Jurkat, Clone E6-1 (cell line): ENCODE results near the gene UGT1A5. TPM values are rescaled to one million over a fixed set of nuclear protein-coding genes. Genes with fewer than 3 reads are reported as not detected.

Experiments used
- DNase-seq: peaks from one replicate; pipeline ENCODE4 v3.0.0-alpha.2; 2011; ENCODE audit warnings: low read depth, low spot score
- H3K4me3 ChIP-seq: 2 replicates; pipeline ENCODE4 v1.5.1; 2011; ENCODE audit warnings: mild to moderate bottlenecking, low read length, control low read depth, moderate library complexity
- polyA plus RNA-seq: library from polyadenylated mRNA; unstranded; fragments of >200 nt; gene quantifications from one replicate; pipeline ENCODE4 v1.2.1, GENCODE V29; 2012; ENCODE audit warnings: missing spikeins; ENCODE audit not compliant: insufficient read length, insufficient read depth

The UGT1A5 gene
- polyA plus RNA-seq: not detected

DNA sequence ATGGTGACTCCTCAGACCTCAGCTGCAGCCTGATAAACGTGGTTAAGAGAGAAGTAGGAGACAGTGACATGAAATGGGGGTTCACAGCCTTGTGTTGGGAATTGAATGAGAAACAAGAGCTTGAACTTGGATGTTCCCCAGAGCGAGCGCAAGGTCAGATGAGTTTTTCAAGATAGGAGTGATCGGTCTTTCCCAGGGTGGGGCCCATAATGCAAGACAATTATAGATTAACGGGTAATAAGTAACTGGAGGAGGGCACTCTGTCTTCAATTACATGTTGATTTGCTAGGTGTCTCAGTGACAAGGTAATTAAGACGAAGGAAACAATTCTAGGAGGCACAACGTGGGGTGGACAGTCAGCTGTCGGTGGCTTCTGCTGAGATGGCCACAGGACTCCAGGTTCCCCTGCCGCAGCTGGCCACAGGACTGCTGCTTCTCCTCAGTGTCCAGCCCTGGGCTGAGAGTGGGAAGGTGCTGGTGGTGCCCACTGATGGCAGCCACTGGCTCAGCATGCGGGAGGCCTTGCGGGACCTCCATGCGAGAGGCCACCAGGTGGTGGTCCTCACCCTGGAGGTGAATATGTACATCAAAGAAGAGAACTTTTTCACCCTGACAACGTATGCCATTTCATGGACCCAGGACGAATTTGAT lies at the start of gene UGT1A5:
Gene UGT1A5 (plus strand): TSS at position 297 of the 651 bp plus-strand sequence. CDS start 85 bp downstream, at position 382.
- H3K4me3 ChIP-seq: no peak within 1 kb of the TSS
- no peak for DNase-seq

DNA sequence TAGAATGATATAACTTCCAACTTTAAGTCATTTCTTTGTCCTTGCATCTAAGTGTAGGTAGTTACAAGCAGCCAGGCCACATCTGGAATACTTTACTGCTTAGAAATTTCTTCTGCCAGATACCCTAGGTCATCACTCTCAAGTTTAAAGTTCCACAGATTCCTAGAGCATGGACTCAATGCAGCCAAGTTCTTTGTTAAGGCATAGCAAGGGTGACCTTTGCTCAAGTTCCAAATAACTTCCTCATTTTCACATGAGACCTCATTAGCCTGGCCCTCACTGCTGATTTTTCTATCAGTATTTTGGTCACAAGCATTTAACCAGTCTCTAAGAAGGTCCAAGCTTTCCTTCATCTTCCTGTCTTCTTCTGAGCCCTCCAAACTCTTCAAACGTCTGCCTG lies 48.8 kb upstream of the UGT1A5 start:
- no peak overlapping the region for H3K4me3 ChIP-seq
- no peak for DNase-seq

DNA sequence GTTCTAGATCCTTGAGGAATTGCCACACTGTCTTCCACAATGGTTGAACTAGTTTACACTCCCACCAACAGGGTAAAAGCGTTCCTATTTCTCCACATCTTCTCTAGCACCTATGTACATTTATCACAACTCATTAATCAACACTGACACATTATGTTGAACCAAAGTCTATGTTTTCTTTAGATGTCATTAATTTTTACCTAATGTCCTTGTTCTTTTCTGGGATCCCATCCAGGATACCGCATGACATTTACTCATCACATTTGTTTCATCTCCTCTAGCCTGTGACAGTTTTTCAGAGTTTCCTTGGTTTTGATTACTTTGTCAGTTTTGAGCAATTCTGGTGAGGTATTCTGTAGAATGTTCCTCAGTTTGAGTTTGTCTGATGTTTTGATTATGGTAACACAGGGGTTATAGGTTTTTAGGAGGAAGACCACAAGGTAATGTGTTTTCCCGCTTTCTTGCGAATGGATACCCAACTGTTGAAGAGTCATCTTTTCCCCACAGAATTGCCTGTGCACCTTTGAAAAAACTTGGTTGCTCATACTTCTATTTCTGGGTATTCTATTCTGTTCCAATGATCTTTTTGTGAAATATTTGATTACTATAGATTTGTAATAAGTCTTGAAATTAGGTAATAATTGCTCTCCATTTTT lies 44.0 kb upstream of the UGT1A5 start:
- DNase-seq: no peak

DNA sequence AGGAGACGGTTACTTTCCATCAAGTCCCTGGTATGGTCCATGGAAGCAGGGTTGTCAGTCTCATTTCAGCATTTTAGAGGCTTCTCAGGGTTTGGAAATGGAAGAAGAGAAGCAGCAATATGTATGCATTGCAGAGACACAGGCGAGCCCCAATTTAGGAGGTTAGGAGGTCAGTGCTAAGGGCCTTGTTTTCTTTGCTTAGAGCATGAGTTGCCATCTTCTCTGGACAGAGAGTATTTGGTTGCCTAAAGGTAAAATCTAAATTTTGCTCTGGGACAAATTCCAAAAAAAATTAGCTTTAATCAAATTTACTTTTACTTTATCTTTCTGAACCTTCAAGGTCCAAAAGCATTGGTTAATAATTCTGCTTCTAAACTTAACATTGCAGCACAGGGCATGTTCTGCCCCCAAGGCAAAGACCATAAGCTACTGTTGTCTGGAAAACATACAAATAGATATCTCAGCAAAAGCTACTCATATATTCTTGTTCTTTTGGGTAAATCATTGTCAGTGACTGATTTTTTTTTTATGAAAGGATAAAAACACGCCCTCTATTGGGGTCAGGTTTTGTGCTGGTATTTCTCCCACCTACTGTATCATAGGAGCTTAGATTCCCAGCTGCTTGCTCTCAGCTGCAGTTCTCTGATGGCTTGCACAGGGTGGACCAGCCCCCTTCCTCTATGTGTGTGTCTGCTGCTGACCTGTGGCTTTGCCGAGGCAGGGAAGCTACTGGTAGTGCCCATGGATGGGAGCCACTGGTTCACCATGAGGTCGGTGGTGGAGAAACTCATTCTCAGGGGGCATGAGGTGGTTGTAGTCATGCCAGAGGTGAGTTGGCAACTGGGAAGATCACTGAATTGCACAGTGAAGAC lies 41.2 kb upstream of the UGT1A5 start, which contains the start of gene UGT1A9:
Gene UGT1A9 (plus strand): TSS at position 609 of the 872 bp plus-strand sequence. CDS start 37 bp downstream, at position 646.
- no peak within 1 kb of the TSS for H3K4me3 ChIP-seq
- DNase-seq: no peak

More for the DNA sequence above, 44.0 kb upstream of the UGT1A5 start:
- no peak overlapping the region for H3K4me3 ChIP-seq

DNA sequence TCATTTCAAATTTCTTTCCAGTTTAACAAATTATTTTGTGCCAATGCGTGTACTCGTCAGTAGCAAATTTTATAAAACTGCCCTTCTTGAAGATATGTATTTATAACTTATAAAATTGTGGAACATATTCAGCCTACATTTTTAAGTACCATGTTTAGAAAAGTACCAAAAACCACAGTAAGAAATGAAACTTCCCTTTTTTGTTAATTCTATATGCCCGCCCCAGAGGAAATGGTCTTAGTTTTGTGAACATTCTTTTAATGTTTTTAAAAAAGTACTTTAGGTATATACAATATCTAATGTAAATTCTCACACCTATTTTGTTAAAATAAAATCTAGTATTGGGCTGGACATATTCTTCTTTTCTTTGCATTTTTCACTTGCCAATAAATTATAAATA lies 39.8 kb upstream of the UGT1A5 start:
- no peak overlapping the region for H3K4me3 ChIP-seq
- DNase-seq: no peak

DNA sequence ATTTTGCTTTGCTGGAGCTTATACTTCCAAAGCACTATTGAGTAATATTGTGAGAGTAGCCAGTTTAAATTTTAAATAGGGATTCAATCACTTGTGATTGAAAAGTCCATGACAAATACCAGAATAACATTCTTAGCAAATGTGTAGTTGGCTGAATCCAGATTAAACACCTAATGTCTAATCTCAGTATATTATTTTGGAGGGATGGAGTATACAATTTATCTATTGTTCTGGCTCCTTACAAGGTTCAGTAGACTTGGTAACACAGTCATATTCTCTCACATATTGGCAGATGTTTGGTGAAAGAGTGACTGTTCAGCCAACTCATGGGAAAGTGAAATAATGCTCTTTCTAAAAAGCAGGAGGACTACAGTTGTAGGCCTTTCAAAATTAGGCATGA lies 38.8 kb upstream of the UGT1A5 start:
- DNase-seq: no peak
- H3K4me3 ChIP-seq: no peak overlapping the region

DNA sequence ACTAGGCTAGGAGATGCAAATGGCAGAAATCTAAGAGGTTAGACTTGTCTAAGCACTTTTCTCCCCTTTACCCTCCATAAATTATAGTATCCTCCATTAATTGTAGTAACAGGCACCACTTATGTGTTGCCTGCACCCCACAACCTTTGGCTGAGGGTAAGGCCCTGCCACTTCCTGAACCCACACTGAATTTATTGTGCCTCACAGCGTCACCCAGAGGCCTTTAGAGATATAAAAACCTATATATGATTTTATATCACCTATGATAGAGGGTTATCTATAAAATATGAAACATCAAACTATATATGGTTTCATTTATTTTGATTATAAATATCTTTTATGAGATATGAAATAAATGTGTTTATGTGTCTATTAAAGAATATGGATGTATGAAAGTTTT lies 38.4 kb upstream of the UGT1A5 start:
- no peak overlapping the region for H3K4me3 ChIP-seq

DNA sequence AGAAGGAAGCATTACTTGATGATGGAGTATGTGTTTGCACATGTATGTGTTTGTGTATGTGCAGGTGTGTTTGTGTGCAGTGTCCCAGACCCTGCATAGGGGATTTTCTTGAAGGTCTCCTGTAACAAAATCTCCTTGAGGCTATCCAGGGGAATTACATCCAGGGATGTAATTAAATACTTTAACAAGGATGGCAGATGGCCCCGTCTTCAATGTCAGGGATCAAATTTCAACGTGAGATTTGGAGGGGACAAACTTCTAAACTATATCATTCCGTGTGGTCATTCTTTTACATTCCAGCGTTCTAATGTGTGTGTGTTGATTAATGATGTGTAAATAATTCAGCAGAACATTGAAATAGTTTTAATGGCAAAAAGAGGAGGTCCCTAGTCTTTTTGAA lies 37.7 kb upstream of the UGT1A5 start:
- no peak overlapping the region for H3K4me3 ChIP-seq
- no peak for DNase-seq

More for the DNA sequence above, 38.4 kb upstream of the UGT1A5 start:
- DNase-seq: no peak

DNA sequence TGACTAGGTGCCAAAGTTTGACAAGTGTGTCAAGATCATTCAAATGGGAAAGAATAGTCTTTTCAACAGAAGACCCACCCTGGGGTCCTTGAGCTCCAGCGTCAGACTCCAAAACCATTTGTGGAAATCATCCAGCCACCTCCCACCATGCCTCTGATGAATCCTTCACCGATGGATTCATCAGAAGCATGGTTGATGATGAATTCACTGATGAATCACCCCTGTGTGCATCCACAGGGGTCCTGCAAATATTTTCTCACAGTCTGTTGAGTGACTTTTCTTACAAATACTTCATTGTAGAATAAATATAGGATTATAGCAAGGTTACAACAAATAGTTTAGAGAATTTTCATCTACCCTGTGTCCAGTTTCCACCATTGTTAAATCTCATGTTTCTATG lies 36.7 kb upstream of the UGT1A5 start:
- no peak for DNase-seq

DNA sequence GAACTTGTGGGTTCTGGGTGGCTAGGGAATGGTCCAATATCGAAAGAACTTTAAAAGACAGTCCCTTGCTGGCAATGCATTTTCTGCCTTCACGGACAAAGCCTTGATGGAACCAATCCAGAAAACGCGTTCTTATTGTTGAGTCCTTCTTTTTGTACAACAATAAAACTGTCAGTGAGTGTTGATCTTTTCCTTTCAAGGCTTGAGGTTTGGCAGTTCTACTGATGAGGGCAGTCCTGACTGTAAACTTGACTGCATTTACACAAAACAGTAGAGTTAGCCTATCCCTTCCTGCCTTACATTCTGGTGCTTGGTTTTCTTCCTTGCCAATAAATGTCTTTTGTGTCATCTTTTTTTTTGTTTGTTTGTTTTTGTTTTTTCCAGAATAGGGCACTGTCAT lies 33.5 kb upstream of the UGT1A5 start:
- H3K4me3 ChIP-seq: no peak overlapping the region
- no peak for DNase-seq

More for the DNA sequence above, 36.7 kb upstream of the UGT1A5 start:
- no peak overlapping the region for H3K4me3 ChIP-seq

DNA sequence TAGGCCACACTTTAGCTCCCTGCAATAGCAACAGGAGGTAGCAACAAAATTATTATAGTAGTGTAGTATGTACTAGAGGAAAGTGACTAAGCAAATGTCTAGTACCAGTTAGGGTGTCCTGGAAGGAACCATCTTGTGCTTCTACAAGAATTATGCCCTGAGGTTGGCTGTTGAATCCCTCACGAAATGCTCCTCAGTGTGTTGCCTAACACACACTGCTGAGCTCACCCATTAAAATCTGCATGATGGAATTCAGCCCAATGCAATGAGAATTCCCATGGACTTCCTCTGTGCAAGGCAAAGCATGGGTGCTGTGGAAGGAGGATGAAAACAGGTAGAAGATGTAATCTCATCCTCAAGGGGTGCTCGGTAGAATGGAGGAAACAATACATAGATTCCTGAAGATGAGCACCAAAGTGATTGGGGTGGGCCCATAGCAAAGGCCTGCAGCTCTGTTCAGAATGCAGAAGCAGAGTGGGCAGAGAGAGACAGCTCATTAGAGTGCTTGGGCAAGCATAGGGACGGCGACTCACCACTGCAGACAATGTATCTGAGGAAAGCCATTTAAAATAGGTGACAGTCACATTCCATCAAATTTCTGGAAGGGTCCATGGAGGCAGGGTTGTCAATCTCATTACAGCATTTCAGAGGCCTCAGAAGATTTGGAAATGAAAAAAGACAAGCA lies 32.2 kb upstream of the UGT1A5 start:
- H3K4me3 ChIP-seq: no peak overlapping the region
- DNase-seq: no peak

DNA sequence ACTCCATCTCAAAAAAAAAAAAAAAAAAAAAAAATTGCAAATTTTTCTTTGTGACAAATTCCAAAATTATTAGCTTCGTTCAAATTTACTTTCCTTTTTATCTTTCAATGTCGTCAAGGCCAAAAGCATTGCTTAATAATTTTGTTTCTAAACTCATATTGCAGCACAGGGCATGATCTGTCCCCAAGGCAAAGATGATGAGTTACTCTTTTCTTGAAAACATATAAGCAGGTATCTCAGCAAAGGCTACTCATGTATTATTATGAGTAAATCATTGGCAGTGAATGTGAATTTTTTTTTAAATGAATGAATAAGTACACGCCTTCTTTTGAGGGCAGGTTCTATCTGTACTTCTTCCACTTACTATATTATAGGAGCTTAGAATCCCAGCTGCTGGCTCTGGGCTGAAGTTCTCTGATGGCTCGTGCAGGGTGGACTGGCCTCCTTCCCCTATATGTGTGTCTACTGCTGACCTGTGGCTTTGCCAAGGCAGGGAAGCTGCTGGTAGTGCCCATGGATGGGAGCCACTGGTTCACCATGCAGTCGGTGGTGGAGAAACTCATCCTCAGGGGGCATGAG lies 31.1 kb upstream of the UGT1A5 start, which contains the start of gene UGT1A7:
Gene UGT1A7 (plus strand): TSS at position 381 of the 579 bp plus-strand sequence. CDS start 37 bp downstream, at position 418.
- DNase-seq: no peak

DNA sequence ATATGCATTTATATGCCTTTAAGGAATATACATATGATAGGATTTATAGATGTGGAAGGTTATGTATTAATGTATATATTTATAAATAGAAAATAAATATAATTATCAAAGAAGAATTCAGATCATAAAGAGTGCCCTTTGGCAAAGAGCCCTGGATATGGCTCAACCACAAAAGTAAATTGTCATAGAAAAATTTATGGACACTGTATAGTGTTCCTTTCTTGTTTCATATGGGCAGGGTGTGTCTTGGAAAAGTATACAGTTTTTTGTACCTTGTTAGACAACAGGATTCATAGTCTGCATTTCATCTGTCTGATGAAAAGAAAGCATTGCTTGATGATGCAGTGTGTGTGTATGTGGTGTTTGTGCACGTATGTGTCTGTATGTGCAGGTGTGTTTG lies 28.1 kb upstream of the UGT1A5 start:
- H3K4me3 ChIP-seq: no peak overlapping the region
- no peak for DNase-seq

More for the DNA sequence above, 31.1 kb upstream of the UGT1A5 start, which contains the start of gene UGT1A7:
- H3K4me3 ChIP-seq: no peak within 1 kb of the TSS

DNA sequence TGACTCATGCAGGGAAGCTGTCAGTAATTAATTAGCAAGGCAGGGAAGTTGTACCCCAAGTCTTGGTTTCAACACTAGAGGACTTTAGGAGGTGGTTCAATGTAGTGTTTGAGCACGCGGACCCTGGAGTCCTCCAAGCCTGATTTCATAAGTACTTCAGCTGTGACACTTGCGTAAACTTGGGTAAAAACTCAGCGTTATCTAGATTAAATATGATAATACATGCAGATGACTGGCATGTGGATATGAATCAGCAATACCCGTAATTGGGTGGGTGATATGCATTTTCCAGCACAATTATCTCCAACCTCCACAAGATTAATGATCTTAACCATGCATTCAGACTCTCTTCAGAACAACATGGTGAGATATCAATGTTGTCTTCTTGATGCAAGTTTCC lies 25.8 kb upstream of the UGT1A5 start:
- DNase-seq: no peak
- H3K4me3 ChIP-seq: no peak overlapping the region

DNA sequence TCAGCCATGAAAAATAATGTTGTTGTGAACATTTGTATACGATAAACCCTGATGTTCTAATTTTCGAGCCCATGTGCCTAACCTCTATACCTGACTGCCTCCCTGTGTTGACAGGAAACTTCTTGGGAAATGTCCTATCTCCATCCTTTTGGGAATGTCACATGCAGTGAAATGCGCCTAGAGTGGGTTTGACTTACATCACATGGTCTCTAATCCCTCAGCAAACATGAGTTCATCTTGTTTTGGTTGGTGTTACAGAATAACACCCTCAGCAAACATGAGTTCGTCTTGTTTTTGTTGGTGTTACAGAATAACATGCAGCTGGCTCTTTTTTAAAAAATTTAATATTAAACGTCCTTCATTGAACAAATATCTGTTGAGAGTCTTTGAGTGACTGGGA lies 24.4 kb upstream of the UGT1A5 start:
- no peak for DNase-seq

DNA sequence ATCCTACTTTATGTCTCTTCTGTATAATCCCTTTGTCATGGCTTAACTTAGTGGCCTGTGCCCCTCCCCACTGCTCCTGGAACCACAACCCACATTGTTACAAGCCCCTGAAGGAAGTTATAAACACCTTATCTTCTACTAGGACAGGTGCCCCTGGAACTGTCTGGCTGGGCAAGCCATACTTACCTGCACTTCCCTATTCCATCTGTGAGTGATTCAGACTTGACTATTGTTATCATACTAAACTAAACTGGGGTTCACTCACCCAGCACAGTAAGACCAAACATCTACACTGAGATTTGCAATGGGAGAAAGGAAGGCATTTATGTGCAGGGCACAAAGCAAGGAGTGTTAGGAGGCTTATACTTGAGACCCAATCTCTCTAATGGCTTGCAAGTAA lies 23.7 kb upstream of the UGT1A5 start:
- no peak for DNase-seq

More for the DNA sequence above, 24.4 kb upstream of the UGT1A5 start:
- H3K4me3 ChIP-seq: no peak overlapping the region

DNA sequence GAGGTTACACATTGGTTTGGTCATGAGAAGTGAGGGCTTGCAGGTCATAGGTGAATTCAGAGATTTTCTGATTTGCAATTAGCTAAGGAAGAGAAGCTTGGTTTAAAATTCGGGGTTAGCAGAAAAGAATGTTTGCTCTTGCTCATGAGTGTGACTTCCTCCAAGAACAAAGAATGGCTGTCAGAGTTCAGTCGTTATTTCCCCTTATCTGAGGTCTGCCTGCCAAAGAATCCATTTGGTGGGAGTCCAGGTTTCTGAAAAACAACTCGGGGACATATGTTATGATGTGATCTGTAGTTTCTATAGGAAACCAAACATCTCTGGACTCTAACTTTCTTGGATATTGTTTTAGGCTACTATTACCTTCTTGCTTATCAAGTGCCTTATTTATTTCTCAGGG lies 23.2 kb upstream of the UGT1A5 start:
- H3K4me3 ChIP-seq: no peak overlapping the region
- DNase-seq: no peak

More for the DNA sequence above, 23.7 kb upstream of the UGT1A5 start:
- H3K4me3 ChIP-seq: no peak overlapping the region

DNA sequence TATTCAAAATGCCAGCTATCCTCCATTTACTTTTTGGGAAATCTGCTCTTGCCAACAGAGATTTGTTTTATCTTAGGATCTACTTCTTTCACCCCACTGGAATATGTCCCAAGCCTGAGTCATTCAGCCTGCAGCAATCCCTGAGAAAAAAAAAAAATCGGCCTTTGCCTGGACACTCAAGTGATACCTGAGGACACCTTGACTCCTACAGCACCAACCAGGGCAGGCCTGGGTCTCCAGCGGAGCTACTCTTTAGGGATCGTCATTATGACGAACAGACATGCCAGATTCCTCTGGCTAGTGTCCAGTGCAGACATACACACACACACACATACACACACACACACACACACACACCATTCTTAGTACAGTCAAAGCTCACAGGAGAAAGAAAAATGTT lies 22.3 kb upstream of the UGT1A5 start:
- H3K4me3 ChIP-seq: no peak overlapping the region
- DNase-seq: no peak
